Fibroblast of villous mesenchyme (primary cell): ENCODE data around the gene TGFBR3. TPM values are rescaled to one million over a fixed set of nuclear protein-coding genes. Genes with fewer than 3 reads are reported as not detected.

Source experiments
- DNase-seq: peaks from one replicate; pipeline ENCODE4 v3.0.0-alpha.2; 2010; ENCODE audit warnings: low read depth
- H3K4me3 ChIP-seq: 2 replicates; pipeline ENCODE4 v1.5.1; 2011; ENCODE audit warnings: low read depth, mild to moderate bottlenecking, low read length
- total RNA-seq: library from RNA; depleted of rRNA; stranded (reverse); fragments of >200 nt; gene quantifications from 2 replicates; pipeline ENCODE4 v1.2.3, GENCODE V29; 2012
- TF ChIP-seq, protein P1 (sequence below): IDR thresholded peaks from 2 replicates; pipeline ENCODE4 v1.5.1; 2012; ENCODE audit warnings: low read depth, mild to moderate bottlenecking, low read length; ENCODE audit not compliant: insufficient read depth

The TGFBR3 gene
- total RNA-seq, 1 donor = 17.7 TPM

DNA sequence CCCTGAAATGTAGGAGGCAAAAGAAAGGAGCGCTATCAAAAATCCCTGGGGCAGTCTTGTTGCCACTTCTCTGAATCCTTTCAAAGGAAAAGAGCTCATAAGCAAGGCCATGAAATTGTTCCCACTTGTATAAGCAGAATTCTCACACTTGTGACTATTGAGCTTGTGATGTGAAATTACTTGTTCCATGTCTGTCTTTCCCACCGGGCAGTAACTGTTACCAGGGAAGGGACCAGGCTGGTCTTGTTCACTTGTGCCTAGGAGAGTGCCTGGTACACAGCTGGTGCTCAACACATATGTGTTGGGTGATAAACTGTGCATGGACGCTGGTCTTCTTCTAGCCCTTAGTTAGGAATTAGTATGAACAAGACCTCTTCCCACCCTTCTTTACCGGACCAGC is 234.7 kb downstream of the TGFBR3 start:
- TF ChIP-seq, protein P1, sequence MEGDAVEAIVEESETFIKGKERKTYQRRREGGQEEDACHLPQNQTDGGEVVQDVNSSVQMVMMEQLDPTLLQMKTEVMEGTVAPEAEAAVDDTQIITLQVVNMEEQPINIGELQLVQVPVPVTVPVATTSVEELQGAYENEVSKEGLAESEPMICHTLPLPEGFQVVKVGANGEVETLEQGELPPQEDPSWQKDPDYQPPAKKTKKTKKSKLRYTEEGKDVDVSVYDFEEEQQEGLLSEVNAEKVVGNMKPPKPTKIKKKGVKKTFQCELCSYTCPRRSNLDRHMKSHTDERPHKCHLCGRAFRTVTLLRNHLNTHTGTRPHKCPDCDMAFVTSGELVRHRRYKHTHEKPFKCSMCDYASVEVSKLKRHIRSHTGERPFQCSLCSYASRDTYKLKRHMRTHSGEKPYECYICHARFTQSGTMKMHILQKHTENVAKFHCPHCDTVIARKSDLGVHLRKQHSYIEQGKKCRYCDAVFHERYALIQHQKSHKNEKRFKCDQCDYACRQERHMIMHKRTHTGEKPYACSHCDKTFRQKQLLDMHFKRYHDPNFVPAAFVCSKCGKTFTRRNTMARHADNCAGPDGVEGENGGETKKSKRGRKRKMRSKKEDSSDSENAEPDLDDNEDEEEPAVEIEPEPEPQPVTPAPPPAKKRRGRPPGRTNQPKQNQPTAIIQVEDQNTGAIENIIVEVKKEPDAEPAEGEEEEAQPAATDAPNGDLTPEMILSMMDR = no peak
- DNase-seq = no peak
- no peak overlapping the region for H3K4me3 ChIP-seq

DNA sequence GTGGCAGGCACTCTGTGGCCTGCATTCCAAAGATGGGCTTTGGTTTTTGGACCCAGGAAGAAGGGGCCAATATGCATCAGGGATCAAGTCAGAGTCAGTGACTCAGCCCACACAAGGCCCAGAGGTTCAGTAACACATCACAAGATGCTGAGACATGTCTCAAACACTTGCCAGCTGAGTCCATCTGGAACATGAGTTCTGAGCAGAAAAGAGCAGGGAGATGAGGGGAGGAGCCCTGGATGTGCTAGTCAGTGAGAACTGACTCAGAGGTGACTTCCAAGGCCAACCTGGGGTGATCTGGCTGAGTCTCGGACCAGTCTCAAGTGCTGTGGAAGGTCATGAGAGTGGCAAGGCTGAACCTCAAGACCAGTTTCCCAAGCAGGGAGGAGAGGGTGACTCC is 235.2 kb downstream of the TGFBR3 start:
- TF ChIP-seq, protein P1 = no peak
- H3K4me3 ChIP-seq = no peak overlapping the region
- DNase-seq = peak; percentile 96

DNA sequence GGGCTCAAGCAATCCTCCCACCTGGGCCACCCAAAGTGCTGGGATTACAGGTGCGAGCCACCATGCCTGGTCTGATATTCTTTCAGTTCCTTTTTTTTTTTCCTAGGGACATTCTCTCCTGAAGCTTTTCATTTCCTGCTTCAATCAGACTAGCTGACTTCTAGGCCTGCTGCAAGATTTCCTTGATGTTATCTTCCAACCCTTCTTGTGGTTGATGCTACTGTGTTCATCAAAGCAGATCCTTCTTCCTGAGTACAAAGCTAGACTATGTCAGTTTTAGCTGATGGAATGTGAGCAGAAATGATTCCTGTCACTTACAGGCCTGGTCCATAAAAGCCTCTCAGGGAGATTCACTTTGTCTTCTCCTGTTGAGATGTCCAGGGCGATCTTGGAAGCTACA is 238.9 kb downstream of the TGFBR3 start:
- DNase-seq = no peak
- TF ChIP-seq, protein P1 = no peak
- H3K4me3 ChIP-seq = no peak overlapping the region

DNA sequence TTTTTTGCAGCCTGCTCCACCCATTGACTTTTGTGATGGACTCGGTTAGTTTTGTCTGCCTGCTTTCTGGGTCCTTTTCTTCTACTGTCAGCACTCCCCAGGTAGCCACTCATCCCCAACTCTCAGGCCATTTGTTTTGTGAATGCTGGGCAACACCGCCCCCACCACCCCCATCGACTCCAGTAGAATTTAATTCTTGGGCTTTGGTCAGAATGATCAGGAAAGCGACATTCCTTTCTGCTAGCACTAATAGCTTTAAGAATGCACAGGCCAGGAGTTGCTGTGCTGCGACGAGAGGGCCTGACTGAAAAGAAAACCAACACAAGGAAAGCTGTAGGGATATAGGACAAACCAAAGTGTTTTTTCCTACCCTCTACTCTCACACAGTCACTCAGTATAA is 240.9 kb downstream of the TGFBR3 start:
- no peak for DNase-seq
- TF ChIP-seq, protein P1 = no peak
- no peak overlapping the region for H3K4me3 ChIP-seq

DNA sequence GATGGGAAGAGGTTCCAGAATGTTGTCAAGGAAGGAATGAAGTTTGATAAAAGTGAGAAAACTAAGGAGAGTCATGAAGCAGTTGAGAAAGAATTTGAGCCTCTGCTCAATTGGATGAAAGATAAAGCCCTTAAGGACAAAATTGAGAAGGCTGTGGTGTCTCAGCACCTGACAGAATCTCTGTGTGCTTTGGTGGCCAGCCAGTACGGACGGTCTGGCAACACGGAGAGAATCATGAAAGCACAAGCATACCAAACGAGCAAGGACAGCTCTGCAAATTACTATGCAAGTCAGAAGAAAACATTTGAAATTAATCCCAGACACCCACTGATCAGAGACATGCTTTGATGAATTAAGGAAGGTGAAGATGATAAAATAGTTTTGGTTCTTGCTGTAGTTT is 242.5 kb downstream of the TGFBR3 start:
- TF ChIP-seq, protein P1 = no peak
- no peak overlapping the region for H3K4me3 ChIP-seq
- DNase-seq = no peak

DNA sequence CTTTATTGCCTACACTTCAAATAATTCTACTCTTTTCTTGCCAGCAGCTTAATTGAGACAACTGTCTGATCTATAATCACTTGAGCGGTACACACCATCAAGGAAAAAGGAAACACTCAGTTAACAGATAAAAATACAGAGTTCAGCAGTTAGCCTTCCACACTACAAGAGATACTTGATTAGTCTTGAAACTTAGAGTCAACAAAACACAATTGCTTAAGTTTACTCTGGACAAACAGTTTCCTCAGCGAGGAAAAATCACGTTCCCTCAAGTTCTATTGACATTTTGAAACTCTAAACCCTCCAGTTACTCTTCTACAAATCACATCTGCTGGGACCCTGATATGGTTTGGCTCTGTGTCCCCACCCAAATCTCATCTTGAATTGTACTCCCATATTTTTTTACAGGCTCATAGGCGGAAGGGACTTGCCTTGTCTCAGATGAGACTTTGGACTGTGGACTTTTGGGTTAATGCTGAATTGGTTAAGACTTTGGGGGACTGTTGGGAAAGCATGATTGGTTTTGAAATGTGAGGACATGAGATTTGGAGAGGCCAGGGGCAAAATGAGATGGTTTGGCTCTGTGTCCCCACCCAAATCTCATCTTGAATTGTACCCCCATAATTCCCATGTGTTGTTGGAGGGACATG is 244.9 kb downstream of the TGFBR3 start:
- H3K4me3 ChIP-seq = no peak overlapping the region
- TF ChIP-seq, protein P1 = no peak
- DNase-seq = no peak

DNA sequence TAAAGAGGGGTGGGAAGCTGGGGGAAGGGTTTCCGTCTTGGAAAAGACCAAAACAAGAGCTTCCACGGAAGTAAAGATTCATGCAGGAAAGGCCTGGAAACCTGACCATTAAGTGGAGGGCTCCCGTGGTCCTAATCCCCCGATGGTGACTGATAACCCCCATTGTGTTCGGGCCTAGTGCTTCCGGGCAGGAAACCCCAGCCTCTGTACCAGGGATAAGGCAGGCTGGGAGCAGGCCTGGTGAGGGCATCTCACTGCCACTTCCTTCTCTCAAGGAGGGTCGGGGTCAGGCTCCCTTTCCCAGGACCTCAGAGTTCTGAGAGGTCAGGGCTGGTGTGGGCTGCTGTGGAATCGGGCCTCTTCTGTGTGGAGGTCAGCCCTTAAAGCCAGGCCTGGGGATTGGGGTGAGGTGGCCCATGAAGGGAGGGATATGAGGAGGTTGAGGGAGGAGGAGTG is 248.4 kb downstream of the TGFBR3 start:
- DNase-seq = no peak
- TF ChIP-seq, protein P1 = no peak
- H3K4me3 ChIP-seq = no peak overlapping the region
